ENCODE data around the gene PKNOX2. TPM values are rescaled to one million over a fixed set of nuclear protein-coding genes. Genes with fewer than 3 reads are reported as not detected.

The PKNOX2 gene
- total RNA-seq, 4 donors from 2014 or later = 0.51 to 4.3 (median 2.3) TPM

GRCh38 chr11:125275905-125276618, 111.5 kb downstream of the PKNOX2 start:
- TF ChIP-seq CTCF (IDR thresholded peaks at IDR 0.05; ENCODE audit: low read depth) = no peak

- no peak for TF ChIP-seq CTCF (IDR thresholded peaks at IDR 0.05; ENCODE audit: low read depth)
Observed at GRCh38 chr11:125276619-125276976, 112.0 kb downstream of the PKNOX2 start.

- TF ChIP-seq CTCF (IDR thresholded peaks at IDR 0.05; ENCODE audit: low read depth) = no peak
Observed at GRCh38 chr11:125279676-125280418, 115.3 kb downstream of the PKNOX2 start.

GRCh38 chr11:125280646-125281045, 116.1 kb downstream of the PKNOX2 start:
- no peak for TF ChIP-seq CTCF (IDR thresholded peaks at IDR 0.05; ENCODE audit: low read depth)

GRCh38 chr11:125281831-125282595, 117.5 kb downstream of the PKNOX2 start:
- TF ChIP-seq CTCF (IDR thresholded peaks at IDR 0.05; ENCODE audit: low read depth) = no peak

- TF ChIP-seq CTCF (IDR thresholded peaks at IDR 0.05; ENCODE audit: low read depth) = no peak
Observed at GRCh38 chr11:125282596-125282914, 118.0 kb downstream of the PKNOX2 start.

GRCh38 chr11:125284245-125284850, 119.8 kb downstream of the PKNOX2 start:
- no peak for TF ChIP-seq CTCF (IDR thresholded peaks at IDR 0.05; ENCODE audit: low read depth)
